C4-2B (cell line): Measurements from ENCODE around the gene RARS1.

Experiments
- CTCF ChIP-seq: fragments of 450-650 bp; conservative IDR thresholded peaks from 2 replicates; pipeline ENCODE4 v1.5.1; 2017; ENCODE audit warnings: mild to moderate bottlenecking
- ZFX ChIP-seq: fragments of 450-650 bp; IDR thresholded peaks from 2 replicates; pipeline ENCODE4 v1.6.1; 2017

GRCh38 chr5:168443950-168444700, 42.1 kb upstream of the RARS1 start:
- no peak for TF ChIP-seq CTCF
- no peak for TF ChIP-seq ZFX
